ENCODE data around the gene NKX1-1.
"Not testable (repeated sequence)": the region's sequence is repeated elsewhere in the genome, so short reads cannot be mapped to it uniquely, and the experiment has no call there.

The NKX1-1 gene

DNA sequence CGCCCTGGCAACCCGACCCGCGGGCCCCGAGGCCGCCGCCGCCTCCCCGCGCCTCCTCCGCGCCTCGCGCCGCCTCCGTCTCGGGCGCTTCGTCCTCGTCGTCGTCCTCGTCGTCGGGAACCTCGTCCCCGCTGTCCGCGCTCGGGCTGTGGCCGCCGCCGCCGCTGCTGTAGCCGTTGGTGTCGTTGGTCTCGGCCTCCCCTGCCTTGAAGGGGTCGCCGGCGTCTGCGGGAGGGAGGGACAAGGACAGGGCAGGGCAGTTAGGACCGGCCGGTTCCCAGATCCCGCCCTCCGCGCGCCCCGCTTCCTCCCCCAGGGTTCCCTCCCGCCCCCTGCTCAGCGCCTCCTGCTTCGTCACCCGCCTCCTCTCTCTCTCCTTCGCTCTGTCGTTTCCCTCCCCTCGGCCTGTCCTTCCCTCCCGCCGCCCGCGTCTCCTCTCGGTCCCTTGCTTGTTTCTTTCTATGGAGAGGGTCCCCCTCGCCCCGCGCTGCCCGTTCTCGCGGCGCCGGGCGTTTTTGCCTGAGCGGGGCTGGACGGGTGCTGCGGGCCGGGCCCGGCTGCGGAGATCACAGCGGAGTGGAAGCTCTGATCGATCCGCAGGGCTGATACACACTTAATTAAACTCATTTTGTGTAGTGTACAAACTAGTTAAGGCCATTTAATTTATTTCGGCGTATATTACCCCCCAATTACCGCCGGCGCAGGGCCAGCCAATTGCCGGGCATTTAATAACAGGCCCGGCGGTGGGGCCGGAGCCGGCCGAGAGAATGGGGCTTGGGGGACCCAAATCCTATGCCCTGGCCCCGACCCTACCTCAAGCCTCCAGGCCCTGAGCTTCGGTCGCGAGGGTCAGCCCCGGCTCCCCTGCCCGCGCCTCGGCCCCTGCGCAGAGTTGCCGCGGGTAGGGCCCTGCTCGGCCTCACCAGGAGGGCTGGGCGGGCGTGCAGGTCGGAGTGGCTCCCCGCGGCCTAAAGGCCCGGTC, 2.4 kb downstream of the NKX1-1 start:
- no peak for DNase-seq

DNA sequence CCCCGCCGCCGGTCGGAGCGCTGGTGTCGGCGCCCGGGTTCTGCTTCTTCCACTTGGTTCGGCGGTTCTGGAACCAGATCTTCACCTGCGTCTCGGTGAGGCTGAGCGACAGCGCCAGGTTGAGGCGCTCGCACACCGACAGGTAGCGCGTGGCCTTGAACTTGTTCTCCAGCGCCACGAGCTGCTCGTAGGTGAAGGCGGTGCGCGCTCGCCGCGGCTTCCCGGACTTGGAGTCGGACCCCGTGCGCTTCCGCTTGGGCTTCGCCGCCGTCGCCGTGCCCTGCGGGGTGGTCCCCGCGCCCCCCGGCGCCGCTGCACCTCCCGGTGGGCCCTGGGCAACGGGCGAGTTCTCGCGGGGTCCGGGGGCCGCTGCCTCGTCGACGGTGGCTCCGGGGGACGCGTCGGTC, 3.1 kb downstream of the NKX1-1 start:
- DNase-seq: no peak

DNA sequence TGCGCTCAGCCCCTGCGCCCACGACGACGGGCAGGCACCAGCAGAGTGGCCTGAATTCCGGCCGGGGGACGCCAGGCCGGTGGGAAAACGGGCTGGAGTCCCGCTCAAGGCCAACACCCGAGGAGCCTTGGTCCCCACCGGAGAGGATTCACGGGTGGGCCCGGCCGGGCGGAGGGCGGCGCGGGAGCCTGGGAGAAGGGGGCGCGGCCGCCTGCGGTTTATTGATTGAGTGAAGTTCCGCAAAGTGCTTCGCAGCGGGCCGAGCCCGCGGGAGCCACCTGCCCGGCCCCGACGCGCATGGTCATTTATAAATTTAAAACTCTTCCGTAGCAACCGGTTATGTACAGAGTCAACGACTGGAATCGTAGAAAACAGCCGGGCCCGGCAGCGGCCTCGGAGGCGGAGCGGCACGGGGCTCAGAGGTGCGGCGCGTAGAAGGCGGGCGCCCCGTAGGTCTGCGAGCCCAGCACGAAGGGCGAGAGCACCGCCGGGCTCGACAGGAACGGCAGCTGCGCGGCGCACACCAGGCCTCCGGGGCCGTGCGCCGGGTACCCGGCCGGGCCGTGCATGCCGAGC, 3.6 kb downstream of the NKX1-1 start:
- no peak for DNase-seq

DNA sequence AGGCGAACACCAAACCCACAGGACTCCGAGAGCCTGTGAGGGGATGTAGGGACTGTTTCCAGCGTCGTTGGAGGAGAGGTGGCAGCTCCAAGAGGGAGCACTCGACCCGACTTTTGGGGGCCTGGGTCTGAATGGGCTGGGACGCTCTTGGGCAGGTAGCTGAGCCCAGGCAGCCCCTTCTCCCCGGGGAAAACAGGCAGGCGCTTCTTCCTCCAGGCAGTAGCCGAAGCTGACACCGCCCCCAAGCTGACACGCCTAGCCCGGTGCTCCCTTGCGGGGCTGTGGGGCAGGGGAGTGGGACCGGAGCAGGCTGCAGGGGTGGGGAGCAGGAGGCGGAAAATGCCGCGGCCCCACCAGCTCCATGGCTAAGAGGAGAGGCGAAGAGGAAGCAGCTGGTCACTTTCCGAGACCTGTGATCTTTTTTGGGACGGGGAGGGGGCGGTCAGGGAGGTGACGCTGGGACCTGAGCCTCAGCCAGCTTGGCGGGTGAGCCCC, 4.2 kb downstream of the NKX1-1 start:
- DNase-seq: no peak

DNA sequence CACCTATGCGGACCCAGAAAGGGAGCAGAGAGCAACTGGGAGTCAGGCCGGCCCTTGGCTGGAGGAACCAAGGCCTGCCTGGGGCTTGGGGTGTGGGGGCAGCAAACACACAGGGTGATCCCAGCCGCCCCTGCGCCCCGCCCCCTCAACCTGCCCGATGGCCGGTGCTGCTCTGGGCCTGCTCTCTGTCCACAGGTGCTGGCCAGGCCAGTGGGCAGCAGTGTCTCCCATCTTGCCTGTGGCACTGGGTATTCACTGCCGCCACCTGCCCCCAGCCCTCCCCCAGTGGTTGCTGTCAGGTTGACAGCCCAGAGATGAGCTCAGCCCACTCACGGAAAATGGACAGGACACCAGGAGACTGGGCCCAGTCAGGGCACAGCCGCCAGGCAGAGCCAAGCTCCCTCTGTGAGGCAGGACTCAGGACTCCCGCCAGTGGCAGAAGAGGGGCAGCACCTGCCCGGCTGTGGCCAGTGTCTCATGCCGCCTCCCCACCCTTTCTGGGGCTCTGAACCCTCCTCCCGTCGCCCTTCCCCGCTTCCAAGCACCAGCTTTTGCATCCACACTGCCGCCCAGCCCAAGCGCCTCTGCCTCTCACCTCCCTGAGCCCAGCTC, 4.7 kb downstream of the NKX1-1 start:
- no peak for DNase-seq

DNA sequence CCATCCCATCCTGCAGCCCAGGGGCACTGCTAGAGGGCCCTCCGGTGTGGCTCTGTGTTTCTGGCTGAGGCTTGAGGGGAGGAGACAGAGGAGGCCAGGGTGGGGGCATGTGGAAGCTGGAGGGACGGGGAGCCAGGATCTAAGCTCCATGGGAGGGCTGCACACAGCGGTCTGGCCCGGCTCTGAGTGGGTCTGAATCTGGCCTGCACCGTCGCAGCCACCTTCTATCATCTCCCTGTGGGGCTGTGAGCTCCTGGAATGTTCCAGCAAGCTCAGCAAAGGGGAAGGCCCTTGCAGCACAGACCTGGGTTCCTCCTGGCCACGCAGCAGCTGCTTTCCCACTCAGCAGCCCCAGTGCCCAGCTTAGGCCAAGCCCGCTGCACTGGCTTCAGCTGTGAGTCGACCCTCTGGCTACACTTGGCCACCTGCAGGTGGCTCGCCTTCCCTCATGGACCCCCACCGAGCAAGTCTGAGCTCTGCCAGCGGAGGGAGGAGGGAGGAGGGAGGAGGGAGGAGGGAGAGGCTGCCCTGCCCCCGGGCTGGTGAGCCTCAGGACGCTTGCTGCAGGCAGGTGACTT, 5.3 kb downstream of the NKX1-1 start:
- DNase-seq: no peak

DNA sequence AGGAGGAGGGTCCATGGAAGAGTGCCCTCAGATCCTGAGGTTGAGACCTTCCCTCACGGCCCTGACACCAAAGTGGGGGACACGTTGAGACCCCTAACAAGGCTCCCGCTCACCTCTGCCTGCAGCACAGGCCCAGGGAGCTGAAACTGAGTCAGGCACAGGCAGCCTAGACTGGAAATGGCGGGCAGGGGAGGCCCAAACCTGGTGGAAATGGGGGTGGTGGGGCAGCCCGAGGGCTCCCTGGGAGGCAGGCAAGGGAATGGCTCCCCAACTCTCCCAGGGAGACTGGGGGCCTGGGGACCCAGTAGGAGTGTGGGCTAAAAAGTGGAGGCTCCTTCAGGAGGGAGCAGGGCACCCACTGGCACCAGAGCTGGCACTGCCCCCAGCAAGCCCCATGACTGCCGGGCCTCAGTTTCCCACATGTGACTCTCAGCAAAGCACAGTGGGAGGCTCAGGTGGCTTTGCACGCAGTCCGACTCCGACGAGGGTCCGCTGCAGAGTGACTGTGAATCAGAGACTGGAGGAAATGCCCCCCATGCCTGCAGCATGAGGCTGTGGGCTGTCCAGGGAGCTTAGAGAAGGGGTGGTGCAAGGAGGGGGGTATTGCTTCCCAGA, 5.9 kb downstream of the NKX1-1 start:
- DNase-seq: no peak

DNA sequence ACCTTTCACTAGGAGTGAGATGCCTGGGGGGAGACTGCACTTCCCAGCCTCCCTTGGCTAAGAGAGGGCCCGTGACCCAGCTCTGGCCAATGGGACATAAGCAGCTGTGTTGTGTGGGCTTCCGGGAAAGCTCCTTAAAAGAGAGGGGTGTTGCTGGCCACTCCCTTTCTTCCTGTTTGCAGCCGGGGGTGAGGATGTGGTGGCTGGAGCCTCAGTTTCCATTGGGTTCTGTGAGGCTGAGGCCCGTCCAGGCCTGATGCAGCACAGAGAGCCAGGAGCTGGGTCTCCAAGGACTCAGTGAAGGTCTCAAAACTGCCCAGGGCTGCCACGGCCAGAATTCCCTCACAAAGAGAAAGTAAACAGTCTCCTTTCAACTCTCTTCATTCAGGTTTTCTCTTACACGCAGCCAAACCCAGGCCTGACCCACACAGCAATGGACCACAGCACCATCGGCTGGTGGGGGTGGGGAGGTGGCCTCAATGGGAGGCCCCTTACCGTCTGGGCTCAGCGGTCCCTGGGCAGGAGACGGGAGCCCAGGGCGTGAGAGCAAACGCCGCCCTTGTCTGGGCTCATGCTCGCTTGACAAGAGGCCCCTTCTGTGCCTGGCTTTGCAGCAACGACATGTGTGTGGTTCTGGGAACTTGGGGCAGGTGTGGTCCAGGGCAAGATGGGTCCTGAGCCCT, 6.6 kb downstream of the NKX1-1 start:
- DNase-seq: no peak

DNA sequence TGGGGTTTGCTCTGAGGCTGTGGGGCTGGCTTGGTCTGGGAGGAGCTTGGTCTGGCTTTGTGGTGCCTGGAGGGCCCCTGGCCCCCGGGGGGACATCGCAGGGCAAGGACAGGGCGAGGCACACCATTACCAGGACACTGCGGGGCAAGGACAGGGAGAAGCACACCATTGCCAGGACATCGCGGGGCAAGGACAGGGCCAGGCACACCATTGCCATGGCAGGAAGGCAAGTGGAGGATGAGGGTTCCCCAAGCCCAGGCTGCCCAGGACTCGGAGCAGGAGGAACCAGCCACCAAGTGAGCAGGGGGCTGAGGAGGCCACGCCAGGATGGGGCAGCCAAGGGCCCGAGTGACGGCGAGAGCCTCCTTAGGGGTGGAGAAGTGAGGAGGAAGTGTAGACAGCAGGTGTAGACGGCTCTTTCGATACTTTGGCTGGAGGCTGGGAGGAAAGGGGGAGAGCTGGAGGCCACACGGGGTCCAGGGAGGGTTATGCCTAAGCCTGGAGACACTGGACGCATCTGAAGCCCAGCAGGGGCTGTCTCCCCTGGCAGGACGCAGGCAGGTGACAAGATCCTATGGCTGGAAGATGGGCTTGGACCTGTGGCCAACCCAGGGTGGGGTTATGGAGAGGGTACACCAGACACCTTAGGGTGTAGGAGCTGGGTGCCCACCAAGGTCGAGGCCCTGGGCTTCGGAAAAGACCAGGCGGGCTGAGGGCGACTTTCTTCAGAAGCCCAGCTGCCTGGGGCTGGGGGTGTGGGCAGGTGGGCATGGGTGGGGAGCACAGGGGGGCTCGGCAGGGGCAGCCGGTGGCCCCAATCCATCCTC, 7.3 kb downstream of the NKX1-1 start:
- no peak for DNase-seq

DNA sequence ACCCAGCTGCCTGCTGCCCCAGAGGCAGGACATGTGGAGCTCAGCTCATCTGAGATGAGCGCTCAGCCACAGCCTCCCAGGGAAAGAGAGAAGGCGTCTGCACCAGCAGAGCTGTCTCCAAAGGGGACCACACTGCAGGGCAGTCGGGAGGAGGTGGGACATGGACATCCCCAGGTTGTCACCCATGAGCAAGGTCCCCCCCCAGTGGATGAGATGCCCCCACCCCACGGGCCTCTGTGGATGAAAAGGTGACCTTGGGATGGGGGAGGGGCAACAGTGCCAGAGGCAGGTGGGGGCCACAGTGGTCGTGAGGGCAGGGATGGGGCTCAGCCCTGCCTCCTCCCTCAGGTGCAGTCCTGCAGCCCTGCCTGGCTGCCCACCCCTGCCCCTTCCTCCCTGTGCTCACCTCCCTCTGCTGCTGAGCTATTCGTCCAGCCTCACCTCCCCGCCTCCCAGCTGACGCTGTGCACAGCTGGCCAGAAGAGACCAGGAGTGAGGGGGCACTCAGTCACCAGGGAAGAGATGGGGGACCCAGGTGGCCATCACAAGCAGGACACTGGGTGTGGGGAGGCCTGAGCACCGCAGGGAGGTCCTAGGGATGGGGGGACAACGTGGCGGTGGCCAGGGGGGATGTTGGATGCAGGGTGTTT, 9.3 kb downstream of the NKX1-1 start:
- no peak for DNase-seq

DNA sequence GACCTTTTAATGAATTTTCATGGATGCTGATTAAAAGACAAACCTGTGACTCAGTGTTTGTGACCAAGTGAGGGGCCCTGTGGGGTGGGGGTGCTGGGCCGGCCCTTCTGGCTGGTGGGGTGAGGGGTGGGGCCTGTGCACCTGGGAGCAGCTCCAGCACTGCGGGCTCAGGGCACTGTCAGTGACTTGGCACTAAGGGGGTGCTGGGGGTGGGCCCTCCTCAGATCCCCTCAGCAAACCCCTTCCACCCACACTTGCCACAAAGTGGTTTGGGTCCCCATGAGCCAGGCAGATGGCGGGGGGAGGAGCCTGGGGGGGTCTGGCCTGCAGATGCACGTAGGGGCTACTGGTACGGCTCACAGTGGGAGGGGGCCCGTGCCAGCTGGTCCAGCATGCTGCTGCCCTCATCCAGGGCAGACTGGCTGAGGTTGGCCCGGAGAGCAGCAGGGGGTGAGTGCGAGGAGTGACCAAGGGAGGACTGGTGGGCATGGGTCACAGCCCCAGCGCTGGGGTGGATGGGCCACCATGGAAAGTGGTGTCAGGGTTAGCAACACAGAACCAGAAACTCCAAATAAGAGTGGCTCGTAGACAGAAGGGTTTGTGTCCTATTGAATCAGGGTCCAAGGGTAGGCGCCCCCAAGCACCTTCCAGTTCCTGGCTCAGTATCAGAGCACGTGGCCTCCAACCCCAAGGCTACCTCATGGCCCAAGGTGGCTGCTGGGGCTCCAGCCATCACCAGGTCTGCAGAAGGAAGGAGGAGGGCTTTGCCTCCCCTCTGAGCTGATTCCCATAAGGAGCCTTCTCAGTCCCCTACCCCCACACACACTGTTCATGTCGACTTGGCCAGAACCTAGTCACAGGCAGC, 10.1 kb downstream of the NKX1-1 start:
- no peak for DNase-seq

DNA sequence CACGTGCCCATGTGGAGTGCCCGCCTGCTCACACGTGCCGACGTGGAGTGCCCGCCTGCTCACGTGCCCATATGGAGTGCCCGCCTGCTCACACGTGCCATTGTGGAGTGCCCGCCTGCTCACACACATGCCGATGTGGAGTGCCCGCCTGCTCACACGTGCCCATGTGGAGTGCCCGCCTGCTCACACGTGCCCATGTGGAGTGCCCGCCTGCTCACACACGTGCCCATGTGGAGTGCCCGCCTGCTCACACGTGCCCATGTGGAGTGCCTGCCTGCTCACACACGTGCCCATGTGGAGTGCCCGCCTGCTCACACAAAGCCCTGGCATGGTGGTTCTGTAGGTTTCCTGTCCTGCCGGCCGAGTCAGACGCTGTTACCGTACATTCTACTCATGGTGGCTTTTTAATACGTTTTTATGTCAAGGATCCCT, 10.8 kb downstream of the NKX1-1 start:
- not testable (repeated sequence) for DNase-seq

DNA sequence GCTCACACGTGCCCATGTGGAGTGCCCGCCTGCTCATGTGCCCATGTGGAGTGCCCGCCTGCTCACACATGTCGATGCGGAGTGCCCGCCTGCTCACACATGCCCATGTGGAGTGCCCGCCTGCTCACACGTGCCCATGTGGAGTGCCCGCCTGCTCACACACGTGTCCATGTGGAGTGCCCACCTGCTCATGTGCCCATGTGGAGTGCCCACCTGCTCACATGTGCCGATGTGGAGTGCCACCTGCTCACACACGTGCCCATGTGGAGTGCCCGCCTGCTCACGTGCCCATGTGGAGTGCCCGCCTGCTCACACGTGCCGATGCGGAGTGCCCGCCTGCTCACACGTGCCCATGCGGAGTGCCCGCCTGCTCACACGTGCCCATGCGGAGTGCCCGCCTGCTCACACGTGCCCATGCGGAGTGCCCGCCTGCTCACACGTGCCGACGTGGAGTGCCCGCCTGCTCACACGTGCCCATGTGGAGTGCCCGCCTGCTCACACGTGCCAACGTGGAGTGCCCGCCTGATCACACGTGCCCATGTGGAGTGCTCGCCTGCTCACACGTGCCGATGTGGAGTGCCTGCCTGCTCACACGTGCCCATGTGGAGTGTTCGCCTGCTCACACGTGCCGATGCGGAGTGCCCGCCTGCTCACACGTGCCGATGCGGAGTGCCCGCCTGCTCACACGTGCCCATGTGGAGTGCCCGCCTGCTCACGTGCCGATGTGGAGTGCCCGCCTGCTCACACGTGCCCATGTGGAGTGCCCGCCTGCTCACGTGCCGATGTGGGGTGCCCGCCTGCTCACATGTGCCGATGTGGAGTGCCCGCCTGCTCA, 11.5 kb downstream of the NKX1-1 start:
- DNase-seq: not testable (repeated sequence)

DNA sequence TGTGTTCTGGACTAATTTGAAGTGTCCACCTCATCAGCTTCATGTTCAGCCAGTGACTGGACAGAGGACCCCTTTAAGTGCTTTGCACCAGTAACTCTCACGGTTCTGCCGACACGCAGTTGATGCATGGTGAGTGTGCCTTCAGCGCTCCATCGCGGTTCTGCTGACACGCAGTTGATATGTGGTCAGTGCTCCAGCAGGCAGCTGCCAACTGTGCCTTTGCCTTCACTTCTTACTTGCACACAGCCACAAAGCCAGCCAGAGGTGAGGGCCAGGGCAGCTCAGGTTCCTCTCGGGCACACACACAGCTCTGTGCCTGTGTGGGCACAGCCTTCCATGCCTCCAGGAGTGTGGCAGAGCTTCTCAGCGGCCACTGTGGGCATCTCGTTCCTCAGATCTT, 12.4 kb downstream of the NKX1-1 start:
- no peak for DNase-seq

DNA sequence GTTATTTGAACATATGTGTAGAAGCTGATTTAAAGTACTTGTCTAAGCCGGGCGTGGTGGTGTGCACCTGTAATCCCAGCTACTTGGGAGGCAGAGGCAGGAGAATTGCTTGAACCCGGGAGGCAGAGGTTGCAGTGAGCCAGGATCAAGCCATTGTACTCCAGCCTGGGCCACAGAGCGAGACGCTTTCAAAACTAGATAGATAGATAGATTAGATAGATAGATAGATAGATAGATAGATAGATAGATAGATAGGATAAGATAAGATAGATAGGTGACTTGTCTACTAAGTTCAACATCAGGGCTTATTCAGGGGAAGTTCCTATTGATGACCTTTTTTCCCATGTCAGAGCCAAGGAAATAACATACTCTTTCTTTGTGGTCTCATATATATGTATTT, 12.9 kb downstream of the NKX1-1 start:
- not testable (repeated sequence) for DNase-seq

DNA sequence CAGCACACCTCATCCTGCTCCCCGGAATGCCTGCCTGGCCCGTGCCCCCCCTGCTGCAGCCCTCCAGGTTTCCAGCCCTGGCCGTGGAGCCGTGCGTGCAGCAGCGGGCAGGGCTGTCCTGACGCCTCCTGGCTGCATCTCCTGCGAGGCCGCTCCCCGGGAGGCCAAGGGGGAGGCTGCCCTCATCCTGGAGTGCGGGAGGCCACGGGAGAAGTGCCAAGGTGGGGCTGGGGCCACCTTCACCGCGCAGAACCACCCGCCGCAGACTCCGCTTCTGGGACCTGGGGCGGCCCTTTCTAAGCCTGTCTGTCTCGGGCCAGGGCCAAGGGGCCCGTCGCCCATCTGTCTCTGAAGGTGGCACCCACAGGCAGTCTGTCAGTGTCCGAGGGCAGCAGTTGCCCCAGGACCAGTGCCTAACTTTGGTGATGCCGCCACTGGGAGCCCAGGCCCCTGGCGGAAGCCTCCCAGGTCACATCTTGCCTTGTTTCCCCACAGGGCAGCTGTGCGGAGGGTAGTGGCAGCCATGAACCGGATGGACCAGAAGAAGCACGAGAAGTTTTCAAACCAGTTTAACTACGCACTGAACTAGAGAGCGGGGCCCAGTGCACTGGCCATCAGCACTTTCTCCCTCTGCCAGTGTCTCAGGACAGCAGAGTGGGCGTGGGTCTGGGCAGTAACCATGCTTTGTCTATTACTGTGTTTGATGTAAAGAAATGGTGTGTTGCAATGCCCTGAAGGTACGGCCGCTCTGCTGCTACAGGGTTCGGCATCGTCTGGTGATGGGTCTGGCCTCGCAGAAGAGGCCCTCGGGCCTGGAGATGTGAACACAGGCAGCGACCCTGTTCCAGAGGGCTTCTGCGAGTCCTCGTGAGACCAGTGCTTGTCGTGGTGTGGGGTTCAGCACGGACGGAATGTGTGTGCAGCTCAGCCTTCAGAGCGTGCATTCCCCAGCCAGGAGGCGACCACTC, 20.6 kb downstream of the NKX1-1 start:
- DNase-seq: no peak

DNA sequence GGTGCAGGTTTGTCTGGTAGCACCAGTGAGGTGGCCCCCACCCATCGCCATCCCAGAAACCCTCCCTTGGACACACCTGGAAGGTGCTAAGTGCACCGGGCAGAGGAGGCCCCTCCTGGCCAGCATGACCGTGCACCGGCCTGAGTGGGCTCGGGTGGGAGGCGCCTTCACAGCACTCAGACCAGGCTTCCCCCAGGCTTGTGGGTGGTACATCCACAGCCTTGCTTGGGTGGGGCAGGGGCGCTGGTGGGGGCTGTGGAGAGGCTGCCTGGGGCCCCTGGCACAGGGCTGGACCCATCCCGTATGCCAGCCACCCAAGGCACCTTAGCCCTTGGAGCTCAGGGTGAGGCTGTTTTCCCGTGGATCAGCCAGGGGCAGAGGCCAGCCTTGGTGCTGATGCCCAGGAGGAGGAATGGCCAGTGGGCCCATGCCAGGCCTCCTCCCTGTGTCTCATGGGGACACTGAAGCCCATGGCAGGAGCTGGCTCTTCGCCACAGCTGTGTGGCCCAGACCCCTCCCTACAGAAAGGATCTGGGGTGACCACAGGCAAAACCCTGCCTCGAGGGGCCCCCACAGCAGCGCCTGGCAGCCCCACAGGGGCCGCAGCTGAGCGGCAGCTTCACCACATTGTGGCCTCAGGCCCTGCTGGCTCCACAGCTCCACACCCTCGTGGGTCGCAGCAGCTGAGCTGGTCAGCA, 21.4 kb downstream of the NKX1-1 start:
- DNase-seq: no peak
